Measurements from ENCODE around the gene TMEM35B. TPM values are rescaled to one million over a fixed set of nuclear protein-coding genes. Genes with fewer than 3 reads are reported as not detected.

Gene TMEM35B
- total RNA-seq, 1 experiment from 2014 or later: 18.7 TPM

Other genes with a start within 250 kb of the TMEM35B start
- 26.5 and 33.2 TPM in 2 replicates for gene GJB5, start 230.3 kb downstream of the TMEM35B start, total RNA-seq (2022)
- gene GJB4, start 225.6 kb downstream of the TMEM35B start, total RNA-seq (2022): 0.27 and 0.28 TPM in 2 replicates
- gene GJB3, start 204.1 kb downstream of the TMEM35B start, total RNA-seq (2022): 67.1 and 74.8 TPM in 2 replicates
- not detected in 2 replicates for gene GJA4, start 192.3 kb downstream of the TMEM35B start, total RNA-seq (2022)
- 40.2 and 41.4 TPM in 2 replicates for gene SMIM12, start 125.6 kb downstream of the TMEM35B start, total RNA-seq (2022)
- gene DLGAP3, start 55.7 kb downstream of the TMEM35B start, total RNA-seq (2022): 0.14 and 0.52 TPM in 2 replicates
- gene ZMYM6, start 46.6 kb upstream of the TMEM35B start, total RNA-seq (2022): 21.6 and 25.7 TPM in 2 replicates
- gene ZMYM1, start 94.0 kb upstream of the TMEM35B start, total RNA-seq (2022): 19.2 and 21.2 TPM in 2 replicates
- gene SFPQ, start 207.8 kb upstream of the TMEM35B start, total RNA-seq (2022): 275 and 314 TPM in 2 replicates